DOHH2 (cell line): Measurements from ENCODE around the gene LRRC61.
"Not testable (repeated sequence)": the region's sequence is repeated elsewhere in the genome, so short reads cannot be mapped to it uniquely, and the experiment has no call there.

Experiments used
- CTCF ChIP-seq: fragments of 200-600 bp; sonication (generic); IDR thresholded peaks from one replicate; pipeline ENCODE4 v1.5.1; 2014; ENCODE audit warnings: antibody characterized with exemption, mild to moderate bottlenecking, low read depth, low read length; ENCODE audit not compliant: poor library complexity, severe bottlenecking
- EZH2phosphoT487 ChIP-seq: fragments of 200-600 bp; sonication (generic); IDR thresholded peaks from 2 replicates; pipeline ENCODE4 v1.6.1; 2017; ENCODE audit warnings: borderline replicate concordance, mild to moderate bottlenecking, antibody characterized with exemption, low read length, moderate library complexity, mixed read lengths

GRCh38 chr7:150316987-150317386 lies 6.2 kb upstream of the LRRC61 start:
- TF ChIP-seq CTCF, EZH2phosphoT487: not testable (repeated sequence)
